Glomerular endothelial cell (primary cell): ENCODE measurements around the gene CDHR3. TPM values are rescaled to one million over a fixed set of nuclear protein-coding genes. Genes with fewer than 3 reads are reported as not detected.

Experiments used
- DNase-seq: peaks from one replicate; pipeline ENCODE4 v3.0.0-alpha.2; 2011; ENCODE audit warnings: low read depth, low spot score; ENCODE audit errors: extremely low read depth
- total RNA-seq: library from RNA; depleted of rRNA; stranded (reverse); fragments of >200 nt; gene quantifications from 2 replicates; pipeline ENCODE4 v1.2.3, GENCODE V29; 2015

The CDHR3 gene
- total RNA-seq, 1 donor from 2014 or later, result 4.5 TPM

DNA sequence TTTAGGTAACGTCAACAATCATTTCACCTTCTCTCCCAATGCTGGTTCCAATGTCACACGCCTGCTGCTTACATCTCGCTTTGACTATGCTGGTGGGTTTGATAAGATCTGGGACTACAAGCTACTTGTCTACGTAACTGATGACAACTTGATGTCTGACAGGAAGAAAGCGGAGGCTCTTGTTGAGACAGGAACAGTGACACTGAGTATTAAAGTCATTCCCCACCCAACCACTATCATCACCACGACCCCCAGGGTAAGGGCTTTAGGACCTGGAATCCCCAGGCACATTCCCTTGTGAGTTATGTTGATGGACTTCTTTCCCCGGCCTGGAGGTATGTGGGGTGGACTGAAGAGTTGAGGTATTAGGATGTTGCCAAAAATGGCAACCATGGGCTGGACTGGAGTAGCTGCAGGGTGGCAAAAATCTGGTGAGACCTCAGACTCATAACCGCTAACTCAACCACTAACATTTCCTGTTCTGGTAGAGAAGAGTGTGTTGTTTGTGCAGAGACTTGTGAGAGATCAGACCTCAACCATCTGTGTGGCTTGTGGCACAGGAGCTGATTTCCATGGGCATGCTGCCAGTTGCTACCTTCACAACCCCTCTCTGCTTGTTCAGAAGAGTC lies 59.2 kb downstream of the CDHR3 start:
- DNase-seq, result no peak

DNA sequence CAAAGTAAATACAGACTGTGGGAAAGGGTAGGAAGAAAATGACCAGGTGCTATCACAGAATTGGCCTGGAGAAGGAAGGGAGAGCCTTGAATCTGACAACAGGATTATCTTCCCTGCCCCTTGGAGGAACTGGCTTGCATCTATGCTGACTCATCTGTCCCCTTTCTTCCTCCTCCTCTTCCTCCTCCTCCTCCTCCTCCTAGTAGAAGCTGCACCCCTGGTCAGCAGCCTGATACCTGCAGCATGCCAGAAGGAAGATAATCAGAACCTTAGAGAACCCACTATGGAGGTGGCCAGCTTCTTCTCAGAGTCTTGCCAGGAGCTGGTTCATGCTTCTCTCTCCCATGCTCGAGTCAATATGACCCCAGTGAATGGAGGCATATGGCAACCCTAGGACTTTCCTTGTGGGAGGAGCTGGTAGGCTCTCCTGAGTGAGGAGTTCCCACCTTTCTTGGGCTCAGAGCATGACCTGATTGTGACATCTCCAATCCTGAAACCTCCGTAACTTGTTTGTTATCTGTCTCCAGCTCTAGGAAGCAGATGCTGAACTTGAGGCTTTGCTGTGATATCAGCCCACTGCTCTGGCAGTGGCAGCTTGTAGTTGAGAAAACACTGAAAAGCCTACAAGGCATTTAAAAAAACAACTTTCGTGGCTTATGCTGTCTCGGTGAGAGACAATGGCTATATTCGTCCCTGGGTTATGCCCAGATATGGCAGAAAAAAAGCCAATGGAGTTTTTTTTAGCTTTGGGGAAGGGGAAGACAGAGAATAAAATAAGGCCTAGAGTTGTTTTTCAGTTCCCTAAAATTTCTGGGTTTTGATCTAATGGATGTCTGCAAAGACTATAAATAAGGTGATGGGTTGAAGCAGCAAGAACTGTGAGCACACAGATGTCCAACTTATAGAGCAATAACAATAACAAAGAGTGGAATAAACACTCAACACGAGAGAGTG lies 60.6 kb downstream of the CDHR3 start:
- no peak for DNase-seq

DNA sequence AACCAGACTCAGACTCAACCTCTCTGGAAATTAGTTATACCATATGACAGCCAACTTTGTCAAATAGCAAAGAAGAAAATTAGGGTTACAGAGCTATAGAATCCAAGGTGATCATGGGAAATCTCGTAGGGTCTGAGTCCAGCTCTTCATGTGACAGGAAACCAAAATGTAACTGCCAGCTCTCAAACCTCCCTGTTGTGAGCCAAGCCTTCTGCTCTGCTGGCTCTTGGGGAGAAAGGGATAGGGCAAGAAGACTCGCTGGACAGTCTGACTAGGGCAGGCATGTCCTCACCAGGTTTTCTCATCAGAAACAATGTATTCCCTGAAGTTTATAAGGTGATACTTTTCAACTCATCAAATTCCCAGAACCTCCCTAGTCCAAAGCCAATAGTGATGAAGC lies 63.0 kb downstream of the CDHR3 start:
- DNase-seq, result no peak

DNA sequence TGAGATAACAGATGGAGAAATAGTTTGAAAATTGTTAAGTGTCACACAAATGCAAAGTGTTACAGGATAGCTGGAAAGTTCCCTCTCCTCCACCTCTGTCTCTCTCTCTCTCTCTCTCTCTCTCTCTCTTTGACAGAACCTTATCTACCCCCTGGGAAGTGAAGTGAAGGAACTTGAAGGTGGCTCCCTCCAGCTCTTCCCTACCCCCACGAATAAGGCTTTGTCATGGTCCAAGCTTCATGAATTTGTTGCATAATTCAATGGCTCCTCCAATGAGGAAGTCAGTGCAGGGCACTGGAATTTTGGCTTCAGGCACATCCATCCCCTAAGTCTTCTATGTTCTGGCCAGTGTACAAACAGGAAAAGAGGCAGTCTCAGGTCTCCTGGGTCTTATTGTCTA lies 66.4 kb downstream of the CDHR3 start:
- DNase-seq, result no peak

DNA sequence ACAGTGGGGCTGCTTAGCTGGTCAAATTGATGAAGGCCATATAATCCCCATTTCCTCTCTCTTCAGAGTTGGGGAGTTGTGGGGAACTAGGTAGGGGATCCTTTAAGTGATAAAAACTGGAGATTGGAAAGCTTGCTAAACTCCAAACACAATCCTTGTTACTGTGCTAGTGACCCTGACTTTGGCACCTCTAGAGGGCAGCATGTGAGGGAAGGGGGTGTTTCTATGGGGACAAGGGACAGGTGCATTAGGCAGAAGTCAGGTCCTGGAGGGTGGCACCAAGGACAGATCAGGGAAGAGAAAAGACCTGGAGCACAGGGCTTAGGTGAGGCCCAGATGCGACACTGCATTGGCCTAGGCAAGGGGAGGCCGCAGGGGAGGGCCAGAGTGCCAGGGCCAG lies 66.9 kb downstream of the CDHR3 start:
- DNase-seq, result no peak

DNA sequence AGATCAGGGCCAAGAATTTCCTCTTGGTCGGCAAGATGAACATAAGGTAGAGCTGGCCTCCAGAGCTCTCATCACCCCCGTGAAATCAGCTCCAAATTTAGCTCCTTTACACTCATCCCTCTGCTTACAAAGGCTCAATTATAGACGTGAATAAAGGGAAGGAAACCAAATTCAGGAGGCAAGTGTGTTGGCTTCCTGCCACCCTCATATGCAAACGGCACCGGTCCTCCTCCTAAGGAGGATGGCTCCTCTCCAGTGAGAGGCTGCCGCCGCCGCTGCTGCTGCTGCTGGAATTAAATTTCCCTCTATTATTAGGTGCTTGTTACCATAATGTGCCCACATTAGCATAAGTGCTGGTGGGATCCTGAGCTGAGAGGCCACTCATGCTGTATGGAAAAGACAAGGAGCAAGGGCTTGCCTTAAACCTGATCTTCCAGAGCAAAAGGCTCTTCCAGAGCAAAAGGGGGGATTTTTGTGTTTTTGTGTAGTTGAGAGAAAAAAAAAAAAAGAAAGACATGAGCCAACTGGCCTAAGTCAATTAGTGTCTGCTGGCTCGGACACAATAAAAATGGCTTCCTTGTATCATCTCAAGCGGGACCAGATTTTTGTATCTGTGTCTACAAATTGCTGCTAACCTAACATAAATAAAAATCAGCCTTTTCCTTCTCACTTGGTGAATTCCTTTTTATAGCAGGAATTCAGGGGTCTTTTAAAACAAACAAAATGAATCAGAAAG lies 68.4 kb downstream of the CDHR3 start:
- no peak for DNase-seq

DNA sequence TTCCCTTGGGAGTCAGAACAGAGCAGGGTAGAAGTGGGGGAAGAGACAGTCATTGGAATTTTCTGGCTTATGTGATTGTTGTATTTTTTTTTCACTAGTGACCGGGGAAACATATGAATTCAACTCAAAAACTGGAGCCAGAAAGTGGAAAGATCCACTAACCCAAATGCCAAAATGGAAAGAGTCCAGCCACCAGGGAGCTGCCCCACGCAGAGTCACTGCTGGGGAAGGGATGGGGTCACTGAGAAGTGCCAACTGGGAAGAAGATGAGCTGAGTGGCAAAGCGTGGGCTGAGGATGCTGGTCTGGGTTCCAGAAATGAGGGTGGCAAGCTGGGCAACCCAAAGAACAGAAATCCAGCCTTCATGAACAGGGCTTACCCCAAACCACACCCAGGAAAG lies 69.2 kb downstream of the CDHR3 start:
- DNase-seq, result no peak

DNA sequence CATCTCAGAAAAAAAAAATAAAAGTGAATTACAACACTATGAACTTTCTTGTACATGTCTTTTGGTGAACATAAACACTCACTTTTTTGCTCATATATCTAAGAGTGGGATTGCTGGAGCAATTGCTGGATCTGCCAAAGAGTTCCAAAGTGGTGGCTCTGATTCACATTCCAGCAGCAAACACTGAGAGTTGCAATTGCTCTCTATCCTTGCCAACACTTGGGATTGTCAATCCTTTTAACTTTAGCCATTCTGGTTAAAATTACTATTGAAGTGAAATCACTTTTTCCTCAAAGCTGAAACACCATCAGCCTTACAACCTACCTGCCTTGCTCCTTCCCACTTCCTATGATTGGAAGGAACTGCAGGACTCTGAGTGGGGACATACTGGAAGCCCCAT lies 70.7 kb downstream of the CDHR3 start:
- DNase-seq, result no peak

DNA sequence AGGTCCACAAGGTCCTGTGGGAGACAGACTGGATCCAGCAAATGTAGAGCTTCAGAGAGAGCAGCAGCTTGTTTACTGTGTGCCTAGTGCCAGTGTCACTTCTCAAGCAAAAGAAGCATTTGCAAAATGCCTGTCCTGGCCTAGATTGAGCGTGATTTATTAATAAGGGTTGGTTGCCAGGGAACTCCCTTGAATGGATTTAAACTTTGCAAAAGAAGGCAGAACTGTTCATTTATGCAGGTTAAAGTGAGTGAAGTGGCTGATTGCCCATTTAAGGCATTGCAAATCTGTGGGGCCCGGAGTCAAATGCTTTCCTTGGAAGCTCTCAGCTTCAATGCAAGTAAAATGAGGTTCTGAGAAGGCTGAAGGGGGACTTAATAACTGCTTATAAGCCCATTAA lies 71.3 kb downstream of the CDHR3 start:
- no peak for DNase-seq

DNA sequence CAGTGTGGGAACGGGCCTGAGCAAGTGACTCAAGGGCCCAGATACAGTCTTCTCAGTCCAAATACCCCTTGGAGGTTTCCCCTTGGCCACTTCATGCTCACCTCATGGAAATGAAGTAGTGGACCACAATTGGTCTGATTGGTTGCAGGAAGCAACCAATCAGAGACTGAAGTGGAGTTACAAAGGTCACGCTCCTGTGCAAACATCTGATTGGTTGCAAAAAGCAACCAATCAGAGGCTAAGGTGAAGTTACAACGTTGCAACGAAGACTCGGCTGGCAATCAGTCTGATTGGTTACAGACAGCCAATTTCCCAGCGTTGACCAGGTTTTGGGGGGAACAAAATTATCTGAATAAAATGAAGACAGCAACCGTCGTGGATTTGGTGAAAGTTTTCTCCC lies 72.5 kb downstream of the CDHR3 start:
- no peak for DNase-seq

DNA sequence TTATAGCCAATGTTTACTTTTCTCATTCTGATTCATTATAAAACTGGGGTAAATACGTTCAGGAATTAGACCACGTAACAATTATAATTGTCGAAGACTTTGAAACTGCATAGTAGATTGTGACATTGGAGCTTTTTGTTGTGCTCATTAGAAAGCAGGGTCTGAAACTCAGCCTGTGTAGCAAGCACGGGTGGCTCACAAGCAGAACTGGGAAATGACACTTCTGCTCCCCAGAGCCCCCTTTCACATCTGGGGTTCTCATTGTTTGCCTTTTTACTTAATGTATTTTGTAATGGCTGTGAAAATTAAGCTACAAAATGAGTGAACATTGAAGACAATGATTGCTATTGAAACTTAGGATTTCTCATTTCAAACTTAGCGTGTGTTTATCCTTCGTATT lies 72.9 kb downstream of the CDHR3 start:
- DNase-seq, result no peak

DNA sequence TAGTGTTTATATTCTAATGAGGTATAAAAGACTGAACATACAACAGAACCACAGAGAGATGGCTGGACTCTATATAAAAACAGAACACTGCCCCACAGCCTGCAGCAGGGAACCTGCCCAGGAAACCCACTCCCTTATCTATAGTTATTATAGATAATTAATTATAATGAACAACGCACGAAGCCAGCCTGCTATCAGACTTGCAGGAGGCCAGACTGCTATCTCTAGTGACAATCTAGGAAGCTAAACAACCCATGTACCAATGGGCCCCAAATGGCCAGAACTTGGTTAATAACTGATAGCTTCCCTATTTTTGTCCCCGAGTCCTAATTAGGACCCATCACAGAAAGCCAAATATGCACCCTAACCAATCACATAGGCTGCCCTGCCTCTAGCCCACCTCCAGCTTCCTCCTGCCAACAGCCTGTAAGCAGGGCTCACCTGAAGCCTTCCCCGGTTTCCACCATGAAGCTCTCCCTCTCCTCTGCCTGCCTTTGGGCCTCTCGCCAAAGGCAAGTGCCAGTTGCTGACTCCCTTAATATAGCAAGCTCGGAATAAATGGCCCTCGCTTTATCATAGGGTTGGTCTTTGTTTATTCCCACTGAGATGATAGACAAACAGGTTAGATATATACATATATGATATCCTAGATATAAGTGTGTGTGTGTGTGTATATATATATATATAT lies 74.6 kb downstream of the CDHR3 start:
- no peak for DNase-seq

DNA sequence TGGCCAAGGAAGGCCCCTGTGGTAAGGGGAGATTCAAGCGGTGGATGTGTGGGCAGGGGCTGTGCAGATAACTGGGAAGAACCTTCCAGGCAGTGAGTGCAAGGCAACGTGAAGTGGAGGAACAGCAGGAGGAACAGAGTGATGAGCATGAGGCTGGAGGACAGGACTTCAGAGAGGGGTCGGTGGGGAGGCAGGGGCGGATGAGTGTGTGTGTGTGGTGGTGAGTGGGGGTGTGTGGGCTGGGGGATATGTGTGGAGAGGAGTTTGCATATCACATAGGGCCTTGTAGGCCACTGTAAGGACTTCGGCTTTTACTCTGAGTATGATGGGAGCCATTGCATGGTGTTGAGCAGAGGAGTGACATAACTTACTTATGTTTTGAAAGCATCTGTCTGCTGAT lies 75.2 kb downstream of the CDHR3 start:
- DNase-seq, result no peak

DNA sequence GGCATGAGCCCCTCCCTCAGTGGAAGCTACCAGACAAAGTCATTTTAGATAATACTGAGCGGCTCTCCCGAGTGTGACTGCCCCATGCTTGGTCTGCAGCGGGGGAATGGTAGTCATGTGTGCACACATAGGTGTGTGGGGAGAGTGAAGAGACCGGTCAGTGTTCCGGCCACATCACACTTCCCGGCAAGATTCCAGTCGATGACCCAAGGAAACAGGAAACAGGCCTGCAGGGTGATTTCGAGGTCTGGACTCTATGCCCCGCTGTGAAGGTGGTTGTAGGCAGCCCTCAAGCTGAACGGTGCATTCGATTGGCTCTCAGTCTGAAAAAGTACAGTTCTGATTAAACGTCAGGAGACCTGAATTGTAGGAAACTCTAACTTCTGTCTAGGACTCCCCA lies 75.9 kb downstream of the CDHR3 start:
- DNase-seq, result no peak

DNA sequence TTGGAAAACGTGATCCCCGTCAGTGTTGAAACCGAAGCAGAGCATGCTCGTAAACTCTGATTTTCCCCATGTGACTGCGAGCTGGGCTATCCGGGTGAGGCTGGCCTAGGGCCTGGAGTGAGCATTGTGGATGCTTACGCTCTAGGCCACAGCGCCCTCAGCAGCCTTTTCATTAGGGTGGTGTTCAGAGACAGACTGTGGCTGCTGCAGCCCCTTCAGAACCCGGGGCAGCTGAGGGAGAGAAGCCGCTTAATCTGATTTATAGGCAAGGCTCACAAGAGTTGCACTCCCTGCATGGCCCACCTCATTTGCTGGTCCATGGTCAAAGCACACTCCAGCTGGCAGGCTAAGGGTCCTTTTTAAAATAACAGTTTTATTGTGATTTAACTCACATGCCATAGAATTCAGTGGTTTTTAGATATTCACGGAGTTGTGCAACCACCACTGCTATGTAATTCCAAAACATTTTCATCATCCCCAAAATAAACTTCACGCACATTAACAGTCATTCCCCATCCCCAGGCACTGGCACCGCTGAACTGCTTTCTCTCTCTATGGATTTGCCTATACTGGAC lies 76.5 kb downstream of the CDHR3 start:
- DNase-seq, result no peak

DNA sequence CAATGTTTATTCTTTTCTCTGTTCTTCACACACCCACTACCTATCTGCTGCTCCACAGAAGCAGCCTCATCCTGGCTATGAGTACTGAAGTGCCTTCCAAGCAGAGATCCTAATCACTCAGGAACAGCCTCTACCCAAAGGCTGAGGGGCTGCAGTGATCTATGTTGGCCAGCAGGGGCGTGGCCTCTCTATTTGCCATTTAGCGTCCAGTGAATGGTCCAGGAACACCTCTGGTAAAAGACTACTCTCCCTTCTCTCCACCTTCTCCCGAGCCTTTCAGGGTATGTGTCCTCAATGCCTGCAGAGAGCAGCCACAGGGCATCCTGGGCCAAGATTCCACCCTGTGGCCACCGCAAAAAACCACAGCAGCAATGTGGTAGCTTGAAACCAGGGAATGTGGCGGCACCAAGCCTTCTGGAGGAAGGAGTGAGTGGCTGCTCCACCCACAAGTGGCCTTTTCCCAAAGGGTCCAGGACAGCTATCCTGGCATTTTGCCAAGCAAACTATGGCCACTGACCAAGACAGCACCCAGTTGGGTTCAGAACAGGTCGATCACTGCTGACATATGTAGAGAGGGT lies 78.2 kb downstream of the CDHR3 start:
- no peak for DNase-seq

DNA sequence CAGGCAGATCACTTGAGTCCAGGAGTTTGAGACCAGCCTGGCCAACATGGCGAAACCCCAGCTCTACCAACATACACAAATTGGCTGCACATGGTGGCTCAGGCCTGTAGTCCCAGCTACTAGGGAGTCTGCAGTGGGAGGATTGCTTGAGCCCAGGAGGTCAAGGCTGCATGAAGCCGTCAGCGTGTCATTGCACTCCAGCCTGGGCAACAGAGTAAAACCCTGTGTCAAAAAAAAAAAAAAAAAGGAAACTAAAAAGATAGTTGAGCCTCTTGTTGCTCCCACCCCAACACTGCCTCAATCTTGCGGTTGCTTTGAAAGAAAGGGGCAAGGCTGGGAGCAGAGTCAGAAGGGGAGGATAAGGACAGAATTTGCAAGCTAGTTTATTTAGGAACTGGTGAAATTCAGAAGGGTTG lies 79.1 kb downstream of the CDHR3 start:
- DNase-seq, result no peak

DNA sequence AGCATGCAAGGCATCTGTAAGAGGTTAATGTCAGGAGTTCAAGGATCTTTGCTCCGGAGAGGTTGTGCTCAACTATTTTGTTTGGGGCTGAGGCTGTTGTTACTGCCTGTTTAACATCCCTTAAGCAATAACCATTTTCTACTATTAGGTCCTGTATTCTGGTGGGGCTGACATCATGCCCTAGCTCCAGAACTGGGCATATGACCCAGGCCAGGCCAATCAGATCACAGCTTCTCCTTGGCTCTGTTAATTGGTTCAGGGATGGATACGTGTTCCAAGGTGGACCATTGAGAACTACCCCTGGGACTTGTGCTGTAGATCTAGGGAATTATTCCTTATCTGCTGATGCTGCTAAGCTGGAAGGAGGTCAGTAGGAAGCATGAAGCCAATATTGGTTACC lies 82.1 kb downstream of the CDHR3 start:
- DNase-seq, result no peak

DNA sequence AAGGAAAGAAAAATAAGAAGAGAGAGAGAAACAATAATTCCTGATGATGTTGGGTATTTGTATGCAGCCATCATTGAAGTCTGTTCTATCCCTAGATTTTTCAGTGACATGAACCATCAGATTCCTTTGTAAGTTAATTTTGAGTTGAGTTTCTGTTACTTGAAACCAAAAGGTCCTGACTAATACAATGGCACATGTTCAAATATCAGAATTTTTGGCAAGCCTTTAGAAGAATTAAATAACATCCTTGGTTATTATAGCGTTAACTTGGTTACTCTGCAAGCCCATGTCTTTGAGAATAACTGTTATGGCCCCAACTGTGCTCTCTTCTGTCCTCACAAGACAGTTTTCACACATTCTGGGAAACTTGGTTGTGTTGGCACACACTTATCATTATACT lies 82.5 kb downstream of the CDHR3 start:
- DNase-seq, result no peak

DNA sequence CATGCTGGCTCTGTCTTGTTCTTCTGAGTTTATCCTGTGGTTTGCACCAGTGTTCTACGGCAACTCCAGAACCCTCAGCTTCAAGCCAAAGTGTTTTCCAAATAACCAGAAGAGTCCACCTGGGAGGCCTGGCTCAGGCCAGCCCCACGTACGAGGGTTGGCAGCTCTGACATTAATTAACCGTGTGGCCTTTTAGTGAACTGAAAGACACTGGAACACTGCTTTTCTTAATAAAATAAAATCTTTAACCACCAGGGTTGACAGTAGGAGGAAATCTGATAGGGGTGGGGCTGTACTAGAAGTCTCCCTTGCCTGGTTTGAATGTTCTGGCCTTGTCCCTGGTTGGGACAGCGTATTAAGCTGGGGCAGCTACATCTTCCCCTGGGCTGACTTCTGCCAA lies 84.1 kb downstream of the CDHR3 start:
- no peak for DNase-seq
